GM13977 (cell line): ENCODE measurements around the gene ZNF512B.
A peak's percentile ranks its signal among the peaks of the same experiment; 100 is the strongest.
"Not testable (repeated sequence)": the region's sequence is repeated elsewhere in the genome, so short reads cannot be mapped to it uniquely, and the experiment has no call there.

Experiments used
- DNase-seq: peaks from one replicate; pipeline ENCODE4 v3.0.0; 2012; ENCODE audit warnings: low spot score
- CTCF ChIP-seq: IDR thresholded peaks from 2 replicates; pipeline ENCODE4 v1.5.1; 2012; ENCODE audit warnings: mild to moderate bottlenecking, control low read depth; ENCODE audit not compliant: insufficient read depth; ENCODE audit errors: extremely low read depth, missing control alignments
- in situ Hi-C: fragments of 300-500 bp; cut with MboI; formaldehyde crosslinking; loops from one replicate; pipeline ENCODE4 v1.12.0; 2022; ENCODE audit warnings: low sequenced_read_pairs, low pct_unique_long_range_greater_than_20kb, mixed read lengths, inconsistent platforms; ENCODE audit not compliant: unreplicated experiment

ZNF512B gene

GRCh38 chr20:63969838-63970713, at the start of gene ZNF512B:
Gene ZNF512B, minus strand, starts transcription at chr20:63969930. Its CDS starts 1,980 bp downstream, at chr20:63967950.
- peak; percentile 95 for DNase-seq
- no peak for TF ChIP-seq CTCF
- in situ Hi-C loops, result no loop called here

GRCh38 chr20:64015635-64016034, 45.9 kb upstream of the ZNF512B start:
- no peak for DNase-seq
- in situ Hi-C loops, result no loop called here
- TF ChIP-seq CTCF, result no peak

- in situ Hi-C loops, DNase-seq: not testable (repeated sequence)
Observed at GRCh38 chr20:64012385-64013154, 42.8 kb upstream of the ZNF512B start.

GRCh38 chr20:64011366-64011779, 41.6 kb upstream of the ZNF512B start:
- in situ Hi-C loops, result no loop called here
- DNase-seq, result no peak
- TF ChIP-seq CTCF, result no peak

GRCh38 chr20:64010711-64011237, 41.0 kb upstream of the ZNF512B start:
- DNase-seq, result no peak
- TF ChIP-seq CTCF, result no peak
- in situ Hi-C loops, result no loop called here

- TF ChIP-seq CTCF, result no peak
Observed at GRCh38 chr20:64009811-64010387, 40.2 kb upstream of the ZNF512B start.

More at GRCh38 chr20:64009811-64010387, 40.2 kb upstream of the ZNF512B start:
- no peak for DNase-seq
- in situ Hi-C loops, result no loop called here
